GM12892 (cell line): ENCODE results near the gene WFIKKN2.

Experiments
- DNase-seq: peaks from one replicate; pipeline ENCODE4 v3.0.0; 2011; ENCODE audit not compliant: insufficient read length
- FAIRE-seq: peaks from 2 replicates; lab custom pipeline; 2011; peaks lifted over from hg19 to GRCh38; lab: Jason Lieb, UNC
- POLR2A ChIP-seq: IDR thresholded peaks from 2 replicates; pipeline ENCODE4 v1.6.1; 2011; ENCODE audit warnings: low read depth, low read length, control low read depth
- POLR2AphosphoS5 ChIP-seq: IDR thresholded peaks from 2 replicates; pipeline ENCODE4 v1.6.1; 2011; ENCODE audit warnings: low read depth, low read length, control low read depth
- TAF1 ChIP-seq: IDR thresholded peaks from 2 replicates; pipeline ENCODE4 v1.6.1; 2011; ENCODE audit warnings: low read depth, mild to moderate bottlenecking, control low read depth, low read length, borderline replicate concordance

Gene WFIKKN2

DNA sequence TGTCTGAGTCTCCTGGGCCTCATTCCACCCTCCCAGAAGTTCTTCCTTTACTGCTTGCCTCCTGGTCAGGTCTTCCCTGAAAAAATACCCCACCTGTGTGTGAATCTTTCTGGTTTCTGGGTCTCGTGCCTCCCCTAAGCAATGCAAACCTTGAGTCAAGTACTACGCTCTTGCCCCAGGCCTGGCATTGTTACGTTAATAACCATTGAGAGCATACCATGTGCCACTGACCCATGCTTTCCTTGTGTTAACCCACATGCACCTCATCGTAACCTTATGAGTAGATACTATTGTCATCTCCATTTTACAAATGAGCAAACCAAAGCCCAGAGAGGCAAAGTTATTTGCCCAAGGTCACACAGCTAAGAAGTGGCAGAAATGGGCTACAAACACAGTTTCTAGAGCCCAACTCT lies 56.2 kb downstream of the WFIKKN2 start:
- FAIRE-seq (no peak), DNase-seq (no peak)
- TF ChIP-seq TAF1 = no peak
- TF ChIP-seq POLR2AphosphoS5 = no peak
- TF ChIP-seq POLR2A = no peak
